OCI-LY3 (cell line): ENCODE results near the gene ST6GALNAC6.

Source experiments
- H2AFZ ChIP-seq: fragments of 200-600, 300-600 bp; shearing (Covaris generic); 2 replicates; pipeline ENCODE4 v1.6.0; 2014; ENCODE audit warnings: antibody characterized with exemption, low read depth, low read length
- H3K27ac ChIP-seq: fragments of 200-600, 300-600 bp; sonication (generic); 2 replicates; pipeline ENCODE4 v1.5.1; 2014; ENCODE audit warnings: mild to moderate bottlenecking, low read length, moderate library complexity, mixed read lengths
- H3K27me3 ChIP-seq: fragments of 200-600, 300-600 bp; sonication (generic); 2 replicates; pipeline ENCODE4 v1.6.1; 2014; ENCODE audit warnings: low read depth, low read length, mixed read lengths
- H3K36me3 ChIP-seq: fragments of 200-600, 300-600 bp; sonication (generic); replicated peaks from 2 replicates; pipeline ENCODE3; 2014; ENCODE audit warnings: low read depth, low read length, mixed read lengths
- H3K4me1 ChIP-seq: fragments of 300-600, 200-600 bp; sonication (generic); 2 replicates; pipeline ENCODE4 v1.6.1; 2014; ENCODE audit warnings: low read length, mixed read lengths
- H3K4me2 ChIP-seq: fragments of 200-600, 300-600 bp; sonication (generic); 2 replicates; pipeline ENCODE4 v1.6.1; 2014; ENCODE audit warnings: low read length, mixed read lengths
- H3K4me3 ChIP-seq: fragments of 300-600, 200-600 bp; sonication (generic); 2 replicates; pipeline ENCODE4 v1.5.1; 2014; ENCODE audit warnings: antibody characterized with exemption, mild to moderate bottlenecking, low read length, moderate library complexity
- H3K79me2 ChIP-seq: fragments of 300-600, 200-600 bp; shearing (Covaris generic); 2 replicates; pipeline ENCODE4 v1.6.1; 2014; ENCODE audit warnings: mild to moderate bottlenecking, low read length, mixed read lengths
- H3K9ac ChIP-seq: fragments of 300-600, 200-600 bp; shearing (Covaris generic); 2 replicates; pipeline ENCODE4 v1.6.0; 2014; ENCODE audit warnings: mild to moderate bottlenecking, low read length, moderate library complexity
- H3K9me3 ChIP-seq: fragments of 200-600, 300-600 bp; shearing (Covaris generic); 2 replicates; pipeline ENCODE4 v1.6.1; 2014; ENCODE audit warnings: low read length, mixed read lengths; ENCODE audit not compliant: insufficient read depth
- H4K20me1 ChIP-seq: fragments of 200-600, 300-600 bp; sonication (generic); 2 replicates; pipeline ENCODE4 v1.6.1; 2016; ENCODE audit warnings: low read length, mixed read lengths; ENCODE audit not compliant: insufficient read depth
- EZH2phosphoT487 ChIP-seq: fragments of 200-600 bp; shearing (Covaris generic); IDR thresholded peaks from 2 replicates; pipeline ENCODE4 v1.6.1; 2018; ENCODE audit warnings: antibody characterized with exemption, mixed run types, low read depth
- TF ChIP-seq, protein P1 (sequence below): fragments of 200-600, 300-600 bp; sonication (generic); IDR thresholded peaks from 2 replicates; pipeline ENCODE4 v1.5.1; 2014; ENCODE audit warnings: antibody characterized with exemption, low read length, low read depth

Gene ST6GALNAC6

DNA sequence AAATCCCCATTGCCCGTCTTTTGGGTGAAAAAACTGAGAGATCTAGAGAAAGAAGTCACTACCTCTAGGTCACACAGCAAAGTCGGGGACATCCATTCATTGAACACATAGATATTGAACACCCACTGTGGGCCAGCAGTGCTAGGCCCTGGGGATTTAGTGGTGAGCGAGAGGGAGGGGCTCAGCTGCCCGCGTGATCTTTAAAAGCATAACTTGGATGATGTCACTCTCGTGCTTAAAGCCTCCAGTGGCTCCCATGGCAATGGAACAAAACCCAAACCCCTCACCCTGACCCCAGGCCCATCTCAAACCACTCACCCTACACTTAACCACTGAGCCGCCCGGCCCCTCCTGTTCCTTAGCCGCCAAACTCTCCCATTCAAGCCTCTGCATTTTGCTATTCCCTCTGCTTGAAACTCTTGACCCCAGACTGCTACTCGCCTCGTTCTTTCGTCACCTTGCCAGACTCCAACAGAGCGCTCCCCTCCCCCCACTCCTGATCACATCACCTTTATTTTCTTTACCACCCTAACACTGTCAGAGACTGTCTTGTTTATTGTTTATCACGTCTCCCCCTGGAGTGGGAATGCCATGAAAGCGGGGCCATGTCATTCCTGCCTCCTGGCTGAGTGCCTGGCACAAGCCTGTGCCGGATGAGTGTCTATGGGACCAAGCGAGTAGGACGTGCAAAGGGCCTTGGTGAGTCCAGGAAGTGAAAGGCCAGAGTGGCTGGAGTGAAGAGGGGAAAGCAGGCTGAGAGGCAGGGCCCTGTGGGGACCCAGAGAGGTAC is 31.9 kb upstream of the ST6GALNAC6 start:
- Histone ChIP-seq H3K4me3 (peak overlapping the region; percentile 77), H3K27ac (no peak overlapping the region), H3K9me3 (no peaks in the 10 kb centered on the region), H3K27me3 (peaks cover 37% of the 10 kb centered on the region), H3K4me1 (peaks cover 28% of the 10 kb centered on the region), H2AFZ (peak overlapping the region; percentile 27; the same call in 1 of the 2 replicates), H3K79me2 (peaks cover 8% of the 10 kb centered on the region), H3K9ac (peak overlapping the region; percentile 34; the same call in 1 of the 2 replicates), H3K4me2 (peak overlapping the region; percentile 96), H3K36me3 (peaks cover 3% of the 10 kb centered on the region), H4K20me1 (peaks cover 7% of the 10 kb centered on the region)
- TF ChIP-seq EZH2phosphoT487 = no peak

- peak within 1 kb of the TSS; percentile 96 for H3K4me2 ChIP-seq
- peak within 1 kb of the TSS; percentile 77 for H3K4me3 ChIP-seq
- peak within 1 kb of the TSS; percentile 27; the same call in 1 of the 2 replicates for H2AFZ ChIP-seq
These were observed 31.1 kb upstream of the ST6GALNAC6 start, which contains the start of gene PIP5KL1 for GRCh38 chr9:127930231-127931091. TSS of gene PIP5KL1 (minus strand) at chr9:127930777. CDS start at chr9:127930752, 25 bp downstream.

DNA sequence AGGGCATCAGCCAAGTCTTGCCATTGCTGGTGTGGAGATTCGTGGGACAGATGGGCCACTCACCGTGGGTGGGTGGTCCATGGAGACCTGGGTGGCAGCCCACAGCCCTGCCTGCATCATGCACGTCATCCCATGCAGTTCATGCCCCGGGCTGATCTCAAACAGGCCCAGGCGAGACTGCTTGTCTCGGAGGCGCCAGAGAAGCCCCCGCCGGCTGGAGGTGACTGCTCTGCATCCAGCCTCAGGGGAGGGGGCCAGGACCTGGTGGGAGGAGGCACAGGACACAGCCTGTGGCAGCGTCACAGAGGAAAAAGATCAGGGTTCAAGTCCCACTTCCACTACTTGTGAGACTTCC is 30.2 kb upstream of the ST6GALNAC6 start:
- H3K4me3 ChIP-seq = no peak overlapping the region
- H3K9ac ChIP-seq = no peak overlapping the region

More at GRCh38 chr9:127930231-127931091, 31.1 kb upstream of the ST6GALNAC6 start, which contains the start of gene PIP5KL1:
- Histone ChIP-seq H3K9ac (peak within 1 kb of the TSS; percentile 34; the same call in 1 of the 2 replicates), H3K36me3 (no peaks in the 10 kb centered on the region), H3K27me3 (peaks cover 40% of the 10 kb centered on the region), H3K4me1 (peaks cover 21% of the 10 kb centered on the region), H3K9me3 (no peaks in the 10 kb centered on the region), H3K27ac (no peak within 1 kb of the TSS), H4K20me1 (0 out of 2 replicates have a peak, but pooled peaks cover 4% of the 10 kb centered on the region), H3K79me2 (peaks cover under 1% of the 10 kb centered on the region; the same call in 1 of the 2 replicates)
- no peak for TF ChIP-seq EZH2phosphoT487
- TF ChIP-seq, protein P1, sequence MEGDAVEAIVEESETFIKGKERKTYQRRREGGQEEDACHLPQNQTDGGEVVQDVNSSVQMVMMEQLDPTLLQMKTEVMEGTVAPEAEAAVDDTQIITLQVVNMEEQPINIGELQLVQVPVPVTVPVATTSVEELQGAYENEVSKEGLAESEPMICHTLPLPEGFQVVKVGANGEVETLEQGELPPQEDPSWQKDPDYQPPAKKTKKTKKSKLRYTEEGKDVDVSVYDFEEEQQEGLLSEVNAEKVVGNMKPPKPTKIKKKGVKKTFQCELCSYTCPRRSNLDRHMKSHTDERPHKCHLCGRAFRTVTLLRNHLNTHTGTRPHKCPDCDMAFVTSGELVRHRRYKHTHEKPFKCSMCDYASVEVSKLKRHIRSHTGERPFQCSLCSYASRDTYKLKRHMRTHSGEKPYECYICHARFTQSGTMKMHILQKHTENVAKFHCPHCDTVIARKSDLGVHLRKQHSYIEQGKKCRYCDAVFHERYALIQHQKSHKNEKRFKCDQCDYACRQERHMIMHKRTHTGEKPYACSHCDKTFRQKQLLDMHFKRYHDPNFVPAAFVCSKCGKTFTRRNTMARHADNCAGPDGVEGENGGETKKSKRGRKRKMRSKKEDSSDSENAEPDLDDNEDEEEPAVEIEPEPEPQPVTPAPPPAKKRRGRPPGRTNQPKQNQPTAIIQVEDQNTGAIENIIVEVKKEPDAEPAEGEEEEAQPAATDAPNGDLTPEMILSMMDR = no peak

More for the DNA sequence above, 30.2 kb upstream of the ST6GALNAC6 start:
- H3K27me3 ChIP-seq = peaks cover 40% of the 10 kb centered on the region
- no peaks in the 10 kb centered on the region for H3K36me3 ChIP-seq
- peaks cover 21% of the 10 kb centered on the region for H3K4me1 ChIP-seq
- TF ChIP-seq, protein P1 = no peak
- no peak for TF ChIP-seq EZH2phosphoT487
- H2AFZ ChIP-seq = no peak overlapping the region
- H3K9me3 ChIP-seq = no peaks in the 10 kb centered on the region
- H4K20me1 ChIP-seq = 0 out of 2 replicates have a peak, but pooled peaks cover 4% of the 10 kb centered on the region
- no peak overlapping the region for H3K27ac ChIP-seq
- no peaks in the 10 kb centered on the region for H3K79me2 ChIP-seq
- H3K4me2 ChIP-seq = no peak overlapping the region
